GM12878 (cell line): ENCODE measurements around the gene ERCC5. TPM values are rescaled to one million over a fixed set of nuclear protein-coding genes. Genes with fewer than 3 reads are reported as not detected.

Experiments
- ATAC-seq: fragments of 200-7000 bp; cut with Tn5 transposase; 3 replicates; pipeline ENCODE4 v1.9.1; 2020; ENCODE audit warnings: mild to moderate bottlenecking, moderate library complexity
- BruUV-seq: library from RNA; stranded (reverse); fragments of 400-500 nt; replicated peaks from 2 replicates; lab custom pipeline; 2021; lab: Mats Ljungman, UMichigan
- CTCF ChIA-PET: fragments of 300-600 bp; sonication (Branson Sonifier 250); formaldehyde crosslinking; extraction: SDS; loops from one replicate; lab custom pipeline; 2021; ENCODE audit warnings: inconsistent platforms; lab: Yijun Ruan, JAX
- POLR2A ChIA-PET: fragments of 350-600 bp; formaldehyde crosslinking; extraction: SDS; loops from one replicate; lab custom pipeline; 2021; ENCODE audit warnings: inconsistent platforms; lab: Charles Lee
- RAD21 ChIA-PET: fragments of 300-600 bp; sonication (Branson Sonifier 250); formaldehyde crosslinking; loops from one replicate; lab custom pipeline; 2023; ENCODE audit warnings: antibody characterized with exemption; ENCODE audit not compliant: unreplicated experiment; lab: Charles Lee
- SMC1A ChIA-PET: fragments of 300-600 bp; sonication (Branson Sonifier 250); formaldehyde crosslinking; loops from one replicate; lab custom pipeline; 2023; ENCODE audit not compliant: unreplicated experiment, uncharacterized antibody; lab: Charles Lee
- DNase-seq: peaks from one replicate; pipeline ENCODE4 v3.0.0-alpha.2; 2011; ENCODE audit warnings: low read depth, low spot score
- FAIRE-seq: peaks from 3 replicates; lab custom pipeline; 2011; peaks lifted over from hg19 to GRCh38; lab: Jason Lieb, UNC
- H2AFZ ChIP-seq: 2 replicates; pipeline ENCODE4 v1.6.0; 2011; ENCODE audit warnings: low read depth, low read length, control low read depth; ENCODE audit not compliant: control insufficient read depth
- H3K27ac ChIP-seq: 2 replicates; pipeline ENCODE4 v1.5.1; 2011; ENCODE audit warnings: control low read depth; ENCODE audit not compliant: control insufficient read depth, insufficient read depth
- H3K27me3 ChIP-seq, 2 experiments: replicated peaks in 1 of 2; 2 replicates each; pipeline versions ENCODE4 v1.6.0 to v1.6.1; 2011; ENCODE audit warnings: low read length in 1 of 2; ENCODE audit not compliant: control insufficient read depth in 2 of 2, insufficient read depth in 2 of 2
- H3K36me3 ChIP-seq, 2 experiments: 2 replicates each; pipeline ENCODE4 v1.5.1; 2011; ENCODE audit warnings: low read length in 1 of 2; ENCODE audit not compliant: control insufficient read depth in 2 of 2, insufficient read depth in 2 of 2
- H3K4me1 ChIP-seq: 2 replicates; pipeline ENCODE4 v1.6.1; 2011; ENCODE audit warnings: mild to moderate bottlenecking, low read length, moderate library complexity, mixed read lengths; ENCODE audit not compliant: control insufficient read depth, insufficient read depth
- H3K4me2 ChIP-seq: 2 replicates; pipeline ENCODE4 v1.6.0; 2011; ENCODE audit warnings: control low read depth; ENCODE audit not compliant: control insufficient read depth, insufficient read depth
- H3K4me3 ChIP-seq: fragments of 200-600 bp; sonication (generic); 2 replicates; pipeline ENCODE4 v1.5.1; 2016
- H3K79me2 ChIP-seq: 2 replicates; pipeline ENCODE4 v1.6.0; 2011; ENCODE audit warnings: low read length; ENCODE audit not compliant: control insufficient read depth, insufficient read depth
- H3K9ac ChIP-seq: 2 replicates; pipeline ENCODE4 v1.8.0; 2011; ENCODE audit warnings: low read length, control low read depth, mixed read lengths; ENCODE audit not compliant: control insufficient read depth, insufficient read depth
- H3K9me3 ChIP-seq: replicated peaks from 3 replicates; pipeline ENCODE4 v1.5.1; 2011; ENCODE audit warnings: mild to moderate bottlenecking, low read length; ENCODE audit not compliant: control insufficient read depth, insufficient read depth
- H4K20me1 ChIP-seq: 2 replicates; pipeline ENCODE4 v1.6.0; 2011; ENCODE audit not compliant: control insufficient read depth, insufficient read depth
- ASH2L ChIP-seq: fragments of 300-600, 200-600 bp; sonication (generic); IDR thresholded peaks from 2 replicates; pipeline ENCODE4 v1.6.1; 2017; ENCODE audit warnings: low read depth, mild to moderate bottlenecking, borderline replicate concordance
- ATF3 ChIP-seq: IDR thresholded peaks from 2 replicates; pipeline ENCODE4 v1.6.1; 2011; ENCODE audit warnings: low read depth, mild to moderate bottlenecking, low read length, moderate library complexity, borderline replicate concordance; ENCODE audit errors: extremely low read depth
- BCLAF1 ChIP-seq: fragments of 450-650 bp; IDR thresholded peaks from 2 replicates; pipeline ENCODE4 v1.6.1; 2017; ENCODE audit warnings: antibody characterized with exemption, mild to moderate bottlenecking, moderate library complexity
- GABPA ChIP-seq: IDR thresholded peaks from 2 replicates; pipeline ENCODE4 v1.6.1; 2014; ENCODE audit warnings: antibody characterized with exemption, low read depth, mild to moderate bottlenecking, inconsistent platforms
- RELB ChIP-seq: fragments of 450-650 bp; IDR thresholded peaks from 2 replicates; pipeline ENCODE4 v1.6.1; 2017; ENCODE audit warnings: low read depth, mild to moderate bottlenecking, moderate library complexity
- SMAD1 ChIP-seq: fragments of 450-650 bp; IDR thresholded peaks from 2 replicates; pipeline ENCODE4 v1.6.1; 2018; ENCODE audit warnings: mild to moderate bottlenecking, low read depth; ENCODE audit not compliant: partially characterized antibody
- SMAD5 ChIP-seq: IDR thresholded peaks from 2 replicates; pipeline ENCODE4 v1.6.1; 2016; ENCODE audit warnings: antibody characterized with exemption, low read depth
- SPI1 ChIP-seq: IDR thresholded peaks from 2 replicates; pipeline ENCODE4 v1.6.1; 2011; ENCODE audit warnings: low read depth, mild to moderate bottlenecking, low read length, moderate library complexity, borderline replicate concordance; ENCODE audit not compliant: insufficient read depth
- SUPT20H ChIP-seq: IDR thresholded peaks from 2 replicates; pipeline ENCODE4 v1.6.1; 2011; ENCODE audit warnings: low read depth, mild to moderate bottlenecking, low read length, moderate library complexity, borderline replicate concordance; ENCODE audit not compliant: control insufficient read depth
- TAF1 ChIP-seq: IDR thresholded peaks from 2 replicates; pipeline ENCODE4 v1.6.1; 2011; ENCODE audit warnings: mild to moderate bottlenecking, low read depth, low read length, borderline replicate concordance
- YBX1 ChIP-seq: fragments of 450-650 bp; IDR thresholded peaks from 2 replicates; pipeline ENCODE4 v1.6.1; 2016; ENCODE audit warnings: antibody characterized with exemption
- ZNF207 ChIP-seq: fragments of 450-650 bp; IDR thresholded peaks from 2 replicates; pipeline ENCODE4 v1.6.1; 2014; ENCODE audit warnings: antibody characterized with exemption, mild to moderate bottlenecking, borderline replicate concordance
- WGBS: methylation state at CpG from one replicate; pipeline ENCODE4 v1.1.6; 2016; ENCODE audit warnings: low lambda C conversion rate; ENCODE audit not compliant: insufficient replicate concordance, insufficient coverage; ENCODE audit errors: missing lambda C conversion rate; 5-methylcytosine and 5-hydroxymethylcytosine counted together
- in situ Hi-C: fragments of 300-500 bp; cut with MboI; formaldehyde crosslinking; loops from 9 replicates; pipeline ENCODE4 v1.14.3; 2018; ENCODE audit warnings: mixed read lengths
- intact Hi-C: fragments of 100-400 bp; cut with micrococcal nuclease; formaldehyde crosslinking; loops from one replicate; pipeline ENCODE4 v1.14.2; 2022; ENCODE audit not compliant: unreplicated experiment
- polyA plus RNA-seq, 11 experiments: library from polyadenylated mRNA; depleted of rRNA in 4 of 11; unstranded in 6 of 11; stranded (reverse) in 5 of 11; fragments of >200 nt; fragmentation: Nextera tagmentation in 4 of 11; fragmentation: Illumina TruSeq in 1 of 11; extraction: Ambion mirVana in 4 of 11; extraction: Trizol in 1 of 11; gene quantifications; 1 replicate in 1 of 11; 2 replicates in 10 of 11; pipeline versions ENCODE4 v1.2.1 to v1.2.3, GENCODE V29; 2011 to 2016; ENCODE audit warnings: inconsistent platforms in 2 of 11, missing spikeins in 2 of 11, low read depth in 1 of 11
- total RNA-seq, 4 experiments: library from RNA; depleted of rRNA in 3 of 4; stranded (reverse); fragments of >200 nt in 3 of 4; fragmentation: Illumina TruSeq in 1 of 4; extraction: Trizol in 1 of 4; gene quantifications; 2 replicates each; pipeline versions ENCODE4 v1.2.1 to v1.2.3, GENCODE V29; 2013 to 2021

ERCC5 gene
- total and polyA plus RNA-seq, 10 of the 15 experiments (the other 5 are each of a cell fraction or from before 2014, with no cell fraction given) = 11.7 to 59.2 (median 41.6) TPM

GRCh38 chr13:102817907-102818306, 27.9 kb upstream of the ERCC5 start:
- no peak overlapping the region for H3K4me3 ChIP-seq
- peaks cover 5% of the 10 kb centered on the region for H3K79me2 ChIP-seq
- H2AFZ ChIP-seq = no peak overlapping the region
- peak; percentile 27 for FAIRE-seq
- SMC1A ChIA-PET = interaction anchor here (1.1 kb wide), 1 partner anchor 10 kb away, joined by 3 read pairs; no protein-coding TSS in a partner anchor
- in situ Hi-C loops = no loop called here
- TF ChIP-seq GABPA = no peak
- TF ChIP-seq SMAD5 = no peak
- TF ChIP-seq YBX1 = no peak
- TF ChIP-seq RELB = no peak
- no peak for TF ChIP-seq SUPT20H
- no peak for TF ChIP-seq ASH2L
- TF ChIP-seq, all 136 proteins: peak for 0
- DNase-seq = no peak
- no peak overlapping the region for H3K9ac ChIP-seq
- peaks cover 15% of the 10 kb centered on the region for H3K4me1 ChIP-seq
- ATAC-seq = no peak
- peaks cover 3 to 6% of the 10 kb centered on the region in 2 experiments for H3K36me3 ChIP-seq
- H3K27me3 ChIP-seq = no peaks in the 10 kb centered on the region
- ChIA-PET POLR2A (interaction anchor here (0.9 kb wide), 2 partner anchors 18 to 28 kb away, joined by 3 read pairs; partner anchors contain the start of gene ERCC5), CTCF (interaction anchor here (1.1 to 1.3 kb wide), 2 partner anchors 9 to 17 kb away, joined by 4 read pairs; no protein-coding TSS in a partner anchor), RAD21 (interaction anchor here (1.0 kb wide), 1 partner anchor 27 kb away, joined by 3 read pairs; no protein-coding TSS in a partner anchor)
- no peak overlapping the region for H3K27ac ChIP-seq
- H3K4me2 ChIP-seq = no peak overlapping the region
- BruUV-seq = no TSS peak
- intact Hi-C loops = no loop called here
- H4K20me1 ChIP-seq = no peaks in the 10 kb centered on the region
- no peaks in the 10 kb centered on the region for H3K9me3 ChIP-seq

GRCh38 chr13:102825400-102825799, 20.4 kb upstream of the ERCC5 start:
- SMC1A ChIA-PET = interaction anchor here (1.6 kb wide), 1 partner anchor 10 kb away, joined by 5 read pairs; no protein-coding TSS in a partner anchor
- TF ChIP-seq SMAD1 (no peak), ATF3 (no peak), TAF1 (no peak), ZNF207 (no peak), SPI1 (no peak), BCLAF1 (no peak)

More at GRCh38 chr13:102825400-102825799, 20.4 kb upstream of the ERCC5 start:
- Histone ChIP-seq H3K4me1 (no peaks in the 10 kb centered on the region), H3K79me2 (no peaks in the 10 kb centered on the region), H3K4me3 (no peak overlapping the region), H3K36me3 (peaks cover 0 to 14% of the 10 kb centered on the region in 2 experiments; a peak in 3 of 4 replicates), H2AFZ (no peak overlapping the region), H3K9ac (no peak overlapping the region), H3K27ac (no peak overlapping the region), H3K27me3 (no peaks in the 10 kb centered on the region), H3K4me2 (no peak overlapping the region), H3K9me3 (no peaks in the 10 kb centered on the region), H4K20me1 (no peaks in the 10 kb centered on the region)
- FAIRE-seq = no peak
- ChIA-PET POLR2A (no interaction called here), RAD21 (no interaction called here), CTCF (no interaction called here)
- in situ Hi-C loops (no loop called here), intact Hi-C loops (no loop called here)
- BruUV-seq = no TSS peak
- ATAC-seq = no peak
- DNase-seq = no peak
- 100% methylated on average over 4 of the region's 4 CpGs for WGBS
